Measurements from ENCODE around the gene SMIM33. TPM values are rescaled to one million over a fixed set of nuclear protein-coding genes. Genes with fewer than 3 reads are reported as not detected.

Gene SMIM33
- total and polyA plus RNA-seq, 9 of the 15 experiments (the other 6 are each of a cell fraction or from before 2014, with no cell fraction given) = not detected

DNA sequence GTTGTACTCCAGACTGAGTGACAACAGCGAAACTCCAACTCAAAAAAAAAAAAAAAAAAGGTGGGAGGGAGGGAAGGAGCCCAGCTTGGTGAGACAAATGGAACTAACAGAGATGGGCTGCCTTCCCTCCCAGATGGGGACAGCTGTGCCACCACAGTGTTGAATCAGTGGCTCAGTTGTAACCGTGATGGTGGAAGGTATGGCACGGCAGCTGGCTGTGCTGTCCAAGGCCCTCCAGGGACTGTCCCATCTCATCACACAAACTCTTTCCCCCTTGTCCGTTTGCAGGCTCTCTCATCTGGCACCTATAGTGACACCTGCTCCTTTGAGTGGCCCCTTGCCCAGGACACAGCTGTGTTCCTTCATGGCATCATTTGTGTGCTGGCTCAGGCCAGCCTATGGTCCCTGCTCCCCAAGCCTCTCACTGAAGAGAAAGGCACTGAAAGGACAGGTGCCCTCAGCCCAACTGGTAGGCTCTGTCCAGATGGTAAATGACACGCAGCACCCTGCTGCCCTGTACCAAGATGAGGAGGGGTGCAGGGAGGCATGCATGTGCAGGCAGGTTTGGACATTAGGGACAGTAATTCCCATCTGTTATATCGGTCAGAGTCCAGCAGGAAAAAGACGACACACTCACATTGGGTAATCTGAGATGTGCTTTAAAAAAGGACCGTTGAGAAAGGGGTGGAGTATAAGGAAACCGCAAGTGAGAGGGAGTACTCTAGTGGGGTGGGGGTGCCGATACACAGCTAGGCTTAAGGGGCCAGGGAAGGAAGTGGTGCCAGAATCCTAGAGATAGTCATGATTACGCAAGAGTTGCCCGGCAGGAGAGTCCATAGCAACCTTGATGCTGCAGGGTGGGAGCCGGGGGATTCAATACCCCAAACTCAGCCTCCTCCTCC is 4.3 kb downstream of the SMIM33 start (continued):
- TF ChIP-seq KDM1A (IDR thresholded peaks at IDR 0.05) (peak in 1 of 2 experiments; percentile 6; a peak in 2 of 4 replicates), ZNF174 (CRISPR knock-in tag; IDR thresholded peaks at IDR 0.05) (no peak), TGIF2 (CRISPR knock-in tag; IDR thresholded peaks at IDR 0.05) (no peak), ETV1 (tag; conservative IDR thresholded peaks at IDR 0.05; ENCODE audit: low read depth) (peak; percentile 85), ZNF12 (CRISPR knock-in tag; IDR thresholded peaks at IDR 0.05) (no peak), SPI1 (IDR thresholded peaks at IDR 0.05; ENCODE audit: borderline replicate concordance, low read depth, low read length) (peak; percentile 93), RFX5 (IDR thresholded peaks at IDR 0.05; ENCODE audit: low read depth, low read length) (no peak), CREBBP (IDR thresholded peaks at IDR 0.05; ENCODE audit: low read depth, low read length) (no peak), ZNF76 (CRISPR knock-in tag; IDR thresholded peaks at IDR 0.05; ENCODE audit: borderline replicate concordance) (no peak), SAFB2 (IDR thresholded peaks at IDR 0.05; ENCODE audit: borderline replicate concordance, low read depth, low read length, severe bottlenecking) (no peak), ATF7 (IDR thresholded peaks at IDR 0.05) (peak; percentile 89), CEBPG (CRISPR knock-in tag; IDR thresholded peaks at IDR 0.05) (peak; percentile 96), CEBPG (tag; conservative IDR thresholded peaks at IDR 0.05 in 1 of 2, IDR thresholded peaks at IDR 0.05 in 1 of 2) (peak; percentile 99 to 100), HDAC3 (IDR thresholded peaks at IDR 0.05; ENCODE audit: borderline replicate concordance, partially characterized antibody) (peak; percentile 37), DIDO1 (tag; IDR thresholded peaks at IDR 0.05; ENCODE audit: low read depth) (no peak), RNF2 (IDR thresholded peaks at IDR 0.05) (peak; percentile 97; the same call in 1 of the 2 replicates), ZNF644 (tag; IDR thresholded peaks at IDR 0.05; ENCODE audit: low read depth) (no peak), PHF21A (IDR thresholded peaks at IDR 0.05; ENCODE audit: borderline replicate concordance, low read depth) (no peak), ELF2 (CRISPR knock-in tag; IDR thresholded peaks at IDR 0.05) (0 out of 2 replicates have a peak, but pooled peaks have one; percentile 19), ETV5 (CRISPR knock-in tag; IDR thresholded peaks at IDR 0.05; ENCODE audit: low read depth) (peak; percentile 44; the same call in 1 of the 2 replicates), BACH1 (tag; IDR thresholded peaks at IDR 0.05) (peak; percentile 18; the same call in 1 of the 2 replicates), LEF1 (IDR thresholded peaks at IDR 0.05) (peak; percentile 81; the same call in 1 of the 2 replicates)
- TF ChIP-seq, protein P1, sequence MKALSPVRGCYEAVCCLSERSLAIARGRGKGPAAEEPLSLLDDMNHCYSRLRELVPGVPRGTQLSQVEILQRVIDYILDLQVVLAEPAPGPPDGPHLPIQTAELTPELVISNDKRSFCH (CRISPR knock-in tag; IDR thresholded peaks at IDR 0.05) = no peak
- TF ChIP-seq, protein P1 (tag; IDR thresholded peaks at IDR 0.05) = peak; percentile 62
- TF ChIP-seq, protein P2, sequence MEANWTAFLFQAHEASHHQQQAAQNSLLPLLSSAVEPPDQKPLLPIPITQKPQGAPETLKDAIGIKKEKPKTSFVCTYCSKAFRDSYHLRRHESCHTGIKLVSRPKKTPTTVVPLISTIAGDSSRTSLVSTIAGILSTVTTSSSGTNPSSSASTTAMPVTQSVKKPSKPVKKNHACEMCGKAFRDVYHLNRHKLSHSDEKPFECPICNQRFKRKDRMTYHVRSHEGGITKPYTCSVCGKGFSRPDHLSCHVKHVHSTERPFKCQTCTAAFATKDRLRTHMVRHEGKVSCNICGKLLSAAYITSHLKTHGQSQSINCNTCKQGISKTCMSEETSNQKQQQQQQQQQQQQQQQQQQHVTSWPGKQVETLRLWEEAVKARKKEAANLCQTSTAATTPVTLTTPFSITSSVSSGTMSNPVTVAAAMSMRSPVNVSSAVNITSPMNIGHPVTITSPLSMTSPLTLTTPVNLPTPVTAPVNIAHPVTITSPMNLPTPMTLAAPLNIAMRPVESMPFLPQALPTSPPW (CRISPR knock-in tag; IDR thresholded peaks at IDR 0.05) = peak; percentile 88
- TF ChIP-seq, protein P3, sequence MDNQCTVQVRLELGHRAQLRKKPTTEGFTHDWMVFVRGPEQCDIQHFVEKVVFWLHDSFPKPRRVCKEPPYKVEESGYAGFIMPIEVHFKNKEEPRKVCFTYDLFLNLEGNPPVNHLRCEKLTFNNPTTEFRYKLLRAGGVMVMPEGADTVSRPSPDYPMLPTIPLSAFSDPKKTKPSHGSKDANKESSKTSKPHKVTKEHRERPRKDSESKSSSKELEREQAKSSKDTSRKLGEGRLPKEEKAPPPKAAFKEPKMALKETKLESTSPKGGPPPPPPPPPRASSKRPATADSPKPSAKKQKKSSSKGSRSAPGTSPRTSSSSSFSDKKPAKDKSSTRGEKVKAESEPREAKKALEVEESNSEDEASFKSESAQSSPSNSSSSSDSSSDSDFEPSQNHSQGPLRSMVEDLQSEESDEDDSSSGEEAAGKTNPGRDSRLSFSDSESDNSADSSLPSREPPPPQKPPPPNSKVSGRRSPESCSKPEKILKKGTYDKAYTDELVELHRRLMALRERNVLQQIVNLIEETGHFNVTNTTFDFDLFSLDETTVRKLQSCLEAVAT (IDR thresholded peaks at IDR 0.05) = peak in 1 of 2 experiments; percentile 95; a peak in 2 of 4 replicates

Measured in K562 (cell line).